GM12874 (cell line): ENCODE measurements around the gene LRP10.

Source experiments
- TF ChIP-seq, protein P1 (sequence below): IDR thresholded peaks from 2 replicates; pipeline ENCODE4 v1.5.1; 2011; ENCODE audit warnings: low read depth, mild to moderate bottlenecking, control low read depth, low read length, moderate library complexity; ENCODE audit not compliant: insufficient read depth

Gene LRP10

DNA sequence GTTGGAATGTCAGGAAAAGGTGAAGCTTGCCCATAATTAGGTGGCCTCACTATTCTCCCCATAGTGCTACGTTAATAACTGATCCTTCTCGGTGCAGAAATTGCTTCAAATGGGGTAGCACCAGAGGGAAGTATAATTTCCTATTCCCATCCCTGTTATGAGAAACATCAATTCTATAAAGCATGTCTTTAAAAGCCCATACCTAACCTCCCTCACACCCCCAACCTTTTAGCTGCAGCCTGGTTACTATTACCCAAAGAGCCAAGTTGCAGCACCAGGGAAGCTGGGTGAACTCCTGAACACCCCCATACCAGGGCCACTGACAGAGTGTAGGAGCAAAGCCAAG, 32.2 kb downstream of the LRP10 start:
- TF ChIP-seq, protein P1, sequence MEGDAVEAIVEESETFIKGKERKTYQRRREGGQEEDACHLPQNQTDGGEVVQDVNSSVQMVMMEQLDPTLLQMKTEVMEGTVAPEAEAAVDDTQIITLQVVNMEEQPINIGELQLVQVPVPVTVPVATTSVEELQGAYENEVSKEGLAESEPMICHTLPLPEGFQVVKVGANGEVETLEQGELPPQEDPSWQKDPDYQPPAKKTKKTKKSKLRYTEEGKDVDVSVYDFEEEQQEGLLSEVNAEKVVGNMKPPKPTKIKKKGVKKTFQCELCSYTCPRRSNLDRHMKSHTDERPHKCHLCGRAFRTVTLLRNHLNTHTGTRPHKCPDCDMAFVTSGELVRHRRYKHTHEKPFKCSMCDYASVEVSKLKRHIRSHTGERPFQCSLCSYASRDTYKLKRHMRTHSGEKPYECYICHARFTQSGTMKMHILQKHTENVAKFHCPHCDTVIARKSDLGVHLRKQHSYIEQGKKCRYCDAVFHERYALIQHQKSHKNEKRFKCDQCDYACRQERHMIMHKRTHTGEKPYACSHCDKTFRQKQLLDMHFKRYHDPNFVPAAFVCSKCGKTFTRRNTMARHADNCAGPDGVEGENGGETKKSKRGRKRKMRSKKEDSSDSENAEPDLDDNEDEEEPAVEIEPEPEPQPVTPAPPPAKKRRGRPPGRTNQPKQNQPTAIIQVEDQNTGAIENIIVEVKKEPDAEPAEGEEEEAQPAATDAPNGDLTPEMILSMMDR, result no peak

DNA sequence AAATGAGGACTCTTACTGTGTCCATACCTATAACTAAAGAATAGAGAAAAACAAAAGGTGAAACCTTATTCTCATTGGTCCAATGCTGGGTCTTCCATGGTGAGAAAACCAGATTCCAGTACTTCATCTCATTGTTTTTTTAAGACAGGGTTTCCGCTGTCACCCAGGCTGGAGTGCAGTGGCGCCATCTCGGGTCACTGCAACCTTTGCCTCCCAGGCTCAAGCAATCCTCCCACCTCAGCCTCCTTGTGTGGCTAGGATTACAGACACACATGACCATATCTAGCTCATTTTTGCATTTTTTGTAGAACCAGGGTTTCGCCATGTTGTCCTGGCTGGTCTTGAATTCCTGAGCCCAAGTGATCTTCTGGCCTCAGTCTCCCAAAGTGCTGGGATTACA, 34.1 kb downstream of the LRP10 start:
- TF ChIP-seq, protein P1, result no peak

DNA sequence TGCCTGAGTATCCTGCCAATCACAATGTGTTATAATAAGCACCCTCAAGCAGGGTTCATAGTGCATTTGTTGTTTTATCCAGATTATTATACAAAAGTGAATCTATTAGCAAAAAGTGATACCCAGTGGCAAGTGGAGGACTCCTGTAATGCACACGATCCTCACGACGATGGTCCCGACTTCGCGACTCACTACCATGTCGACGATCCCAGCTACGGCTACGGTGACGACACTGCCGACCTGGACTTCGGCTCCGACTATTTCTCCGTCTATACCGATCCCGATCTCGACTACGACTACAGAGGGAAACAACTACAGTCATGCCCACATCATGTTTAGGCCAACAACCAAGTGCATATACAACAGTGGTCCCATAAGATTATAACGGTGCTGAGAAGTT, 34.5 kb downstream of the LRP10 start:
- TF ChIP-seq, protein P1, result no peak

DNA sequence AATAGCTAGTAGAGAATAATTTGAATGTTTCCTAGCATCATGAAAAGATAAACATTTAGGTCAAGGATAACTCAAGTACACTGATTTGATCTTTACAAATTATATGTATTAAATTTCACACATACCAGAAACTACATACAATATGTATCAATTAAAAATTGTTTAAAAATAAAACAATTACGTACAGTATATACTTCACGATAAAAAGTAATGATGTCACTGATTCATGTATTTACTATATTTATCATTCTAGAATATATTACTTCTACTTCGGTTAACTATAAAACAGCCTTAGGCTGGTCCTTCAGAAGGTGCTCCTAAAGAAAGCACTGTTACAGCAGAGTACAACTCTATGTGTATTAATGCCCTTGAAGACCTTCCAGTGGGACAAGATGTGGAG, 35.9 kb downstream of the LRP10 start:
- TF ChIP-seq, protein P1, result no peak

DNA sequence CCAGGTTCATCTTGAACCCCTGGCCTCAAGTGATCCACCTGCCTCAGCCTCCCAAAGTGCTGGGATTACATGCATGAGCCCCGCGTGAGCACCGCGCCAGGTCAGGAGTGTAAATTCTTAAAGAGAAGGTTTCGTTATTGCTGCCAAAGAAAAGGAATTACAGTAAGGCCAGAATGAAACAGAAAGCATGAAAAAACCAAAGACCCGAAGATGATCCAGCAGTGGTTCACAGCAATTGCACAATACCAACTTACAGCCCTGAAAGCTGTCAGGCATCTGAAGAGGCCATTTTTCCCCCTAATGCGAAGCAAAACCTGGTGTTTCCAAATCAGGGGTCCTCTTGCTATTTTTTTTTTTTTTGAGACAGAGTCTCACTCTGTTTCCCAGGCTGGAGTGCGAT, 37.1 kb downstream of the LRP10 start:
- TF ChIP-seq, protein P1, result no peak

DNA sequence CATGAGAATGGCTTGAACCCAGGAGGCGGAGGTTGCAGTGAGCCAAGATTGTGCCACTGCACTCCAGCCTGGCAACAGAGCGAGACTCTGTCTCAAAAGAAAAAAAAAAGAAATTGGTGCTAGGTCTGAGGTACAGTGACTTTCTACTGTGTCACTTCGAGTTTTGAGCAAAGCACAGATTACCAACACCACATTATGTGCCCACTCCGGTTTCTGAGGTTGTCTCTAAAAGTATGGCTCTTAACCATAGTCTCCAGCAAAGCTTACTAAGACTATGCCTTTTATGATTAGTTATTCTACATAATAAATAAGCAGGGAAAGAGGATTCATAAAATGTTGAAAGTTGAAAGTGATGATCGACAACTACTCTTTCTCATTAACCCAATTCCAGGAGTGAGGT, 39.4 kb downstream of the LRP10 start:
- TF ChIP-seq, protein P1, result no peak

DNA sequence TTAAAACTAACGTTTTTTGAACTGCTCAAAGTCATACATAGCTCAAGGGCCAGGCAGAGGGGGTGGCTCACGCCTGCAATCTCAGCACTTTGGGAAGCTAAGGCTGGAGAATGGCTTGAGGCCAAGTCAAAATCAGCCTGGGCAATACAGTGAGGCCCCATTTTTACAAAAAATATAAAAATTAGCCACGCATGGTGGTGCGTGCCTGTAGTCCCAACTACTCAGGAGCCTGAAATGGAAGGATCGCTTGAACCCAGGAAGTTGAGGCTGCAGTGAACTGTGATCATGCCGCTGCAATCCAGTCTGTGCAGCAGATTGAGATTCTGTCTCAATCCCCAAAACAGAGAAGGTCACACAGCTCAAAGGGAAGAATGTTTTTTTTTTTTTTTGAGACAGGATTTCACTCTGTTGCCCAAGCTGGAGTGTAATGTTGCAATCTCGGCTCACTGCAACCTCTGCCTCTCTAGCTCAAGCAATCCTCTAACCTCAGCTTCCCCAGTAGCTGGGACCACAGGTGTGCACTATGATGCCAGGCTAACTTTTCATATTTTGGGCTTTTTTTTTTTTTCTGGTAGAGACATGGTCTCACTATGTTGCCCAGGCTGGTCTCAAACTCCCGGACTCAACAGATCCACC, 44.5 kb downstream of the LRP10 start:
- TF ChIP-seq, protein P1, result no peak
